ENCODE measurements around the gene PASK. TPM values are rescaled to one million over a fixed set of nuclear protein-coding genes. Genes with fewer than 3 reads are reported as not detected.

Gene PASK
- polyA plus RNA-seq, 1 donor from 2014 or later = 26.0 TPM

DNA sequence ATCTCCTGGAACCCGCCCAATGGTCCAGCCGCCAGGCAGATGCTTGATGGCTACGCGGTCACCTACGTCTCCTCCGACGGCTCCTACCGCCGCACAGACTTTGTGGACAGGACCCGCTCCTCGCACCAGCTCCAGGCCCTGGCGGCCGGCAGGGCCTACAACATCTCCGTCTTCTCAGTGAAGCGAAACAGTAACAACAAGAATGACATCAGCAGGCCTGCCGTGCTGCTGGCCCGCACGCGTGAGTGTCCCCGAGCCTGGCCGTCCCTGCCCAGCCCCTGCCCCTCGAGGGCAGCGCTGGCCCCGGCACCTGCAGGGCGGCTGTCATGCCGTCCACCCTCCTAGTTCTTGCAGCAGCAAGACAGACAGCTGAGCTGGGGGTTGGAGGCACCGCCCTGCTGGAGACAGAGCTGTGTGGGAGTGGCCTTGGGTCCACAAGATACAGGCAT lies 83.9 kb downstream of the PASK start:
- H3K79me2 ChIP-seq (replicated peaks; ENCODE audit: insufficient read depth, low read length) = no peaks in the 10 kb centered on the region
- no peaks in the 10 kb centered on the region for H4K20me1 ChIP-seq (ENCODE audit: insufficient read depth)
- no peak overlapping the region for H3K4me2 ChIP-seq (ENCODE audit: low read length)
- H3K27ac ChIP-seq (ENCODE audit: low read length) = no peak overlapping the region
- H3K9me2 ChIP-seq (ENCODE audit: insufficient read depth, low read length) = no peaks in the 10 kb centered on the region
- H3F3A ChIP-seq (ENCODE audit: insufficient read depth, low read length, poor library complexity, severe bottlenecking) = no peaks in the 10 kb centered on the region
- no peak overlapping the region for H3K4me3 ChIP-seq (ENCODE audit: low read length)
- no peak for TF ChIP-seq EP300 (conservative IDR thresholded peaks at IDR 0.05; ENCODE audit: poor library complexity, severe bottlenecking)
- TF ChIP-seq SMC3 (conservative IDR thresholded peaks at IDR 0.05; ENCODE audit: poor library complexity) = no peak
- no peak for TF ChIP-seq RAD21 (conservative IDR thresholded peaks at IDR 0.05)
- TF ChIP-seq, protein P1, sequence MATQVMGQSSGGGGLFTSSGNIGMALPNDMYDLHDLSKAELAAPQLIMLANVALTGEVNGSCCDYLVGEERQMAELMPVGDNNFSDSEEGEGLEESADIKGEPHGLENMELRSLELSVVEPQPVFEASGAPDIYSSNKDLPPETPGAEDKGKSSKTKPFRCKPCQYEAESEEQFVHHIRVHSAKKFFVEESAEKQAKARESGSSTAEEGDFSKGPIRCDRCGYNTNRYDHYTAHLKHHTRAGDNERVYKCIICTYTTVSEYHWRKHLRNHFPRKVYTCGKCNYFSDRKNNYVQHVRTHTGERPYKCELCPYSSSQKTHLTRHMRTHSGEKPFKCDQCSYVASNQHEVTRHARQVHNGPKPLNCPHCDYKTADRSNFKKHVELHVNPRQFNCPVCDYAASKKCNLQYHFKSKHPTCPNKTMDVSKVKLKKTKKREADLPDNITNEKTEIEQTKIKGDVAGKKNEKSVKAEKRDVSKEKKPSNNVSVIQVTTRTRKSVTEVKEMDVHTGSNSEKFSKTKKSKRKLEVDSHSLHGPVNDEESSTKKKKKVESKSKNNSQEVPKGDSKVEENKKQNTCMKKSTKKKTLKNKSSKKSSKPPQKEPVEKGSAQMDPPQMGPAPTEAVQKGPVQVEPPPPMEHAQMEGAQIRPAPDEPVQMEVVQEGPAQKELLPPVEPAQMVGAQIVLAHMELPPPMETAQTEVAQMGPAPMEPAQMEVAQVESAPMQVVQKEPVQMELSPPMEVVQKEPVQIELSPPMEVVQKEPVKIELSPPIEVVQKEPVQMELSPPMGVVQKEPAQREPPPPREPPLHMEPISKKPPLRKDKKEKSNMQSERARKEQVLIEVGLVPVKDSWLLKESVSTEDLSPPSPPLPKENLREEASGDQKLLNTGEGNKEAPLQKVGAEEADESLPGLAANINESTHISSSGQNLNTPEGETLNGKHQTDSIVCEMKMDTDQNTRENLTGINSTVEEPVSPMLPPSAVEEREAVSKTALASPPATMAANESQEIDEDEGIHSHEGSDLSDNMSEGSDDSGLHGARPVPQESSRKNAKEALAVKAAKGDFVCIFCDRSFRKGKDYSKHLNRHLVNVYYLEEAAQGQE (IDR thresholded peaks at IDR 0.05; ENCODE audit: borderline replicate concordance) = no peak
- no peak for TF ChIP-seq TAF1 (IDR thresholded peaks at IDR 0.05; ENCODE audit: low read depth)
- no peak for TF ChIP-seq MXI1 (conservative IDR thresholded peaks at IDR 0.05; ENCODE audit: poor library complexity, severe bottlenecking)
- H3K9ac ChIP-seq (ENCODE audit: low read length) = no peak overlapping the region
- no peaks in the 10 kb centered on the region for H3K9me3 ChIP-seq (ENCODE audit: low read length)
- no peak overlapping the region for H2AFZ ChIP-seq (ENCODE audit: low read depth, low read length)
- no peaks in the 10 kb centered on the region for H3K27me3 ChIP-seq (ENCODE audit: insufficient read depth, low read depth, low read length)
- H3K36me3 ChIP-seq (ENCODE audit: insufficient read depth, low read length) = no peaks in the 10 kb centered on the region

- Histone ChIP-seq H3K9ac (ENCODE audit: low read length) (no peak overlapping the region), H3K79me2 (replicated peaks; ENCODE audit: insufficient read depth, low read length) (no peaks in the 10 kb centered on the region), H3K36me3 (ENCODE audit: insufficient read depth, low read length) (no peaks in the 10 kb centered on the region), H3F3A (ENCODE audit: insufficient read depth, low read length, poor library complexity, severe bottlenecking) (no peaks in the 10 kb centered on the region), H3K4me2 (ENCODE audit: low read length) (no peak overlapping the region), H2AFZ (ENCODE audit: low read depth, low read length) (no peak overlapping the region), H3K9me3 (ENCODE audit: low read length) (no peaks in the 10 kb centered on the region), H3K27me3 (ENCODE audit: insufficient read depth, low read depth, low read length) (no peaks in the 10 kb centered on the region), H3K9me2 (ENCODE audit: insufficient read depth, low read length) (no peaks in the 10 kb centered on the region), H3K27ac (ENCODE audit: low read length) (no peak overlapping the region), H3K4me3 (ENCODE audit: low read length) (no peak overlapping the region), H4K20me1 (ENCODE audit: insufficient read depth) (no peaks in the 10 kb centered on the region)
- TF ChIP-seq RAD21 (conservative IDR thresholded peaks at IDR 0.05) (no peak), EZH2 (IDR thresholded peaks at IDR 0.05; ENCODE audit: borderline replicate concordance, insufficient read depth, low read length, poor library complexity, severe bottlenecking) (no peak), POLR2AphosphoS5 (IDR thresholded peaks at IDR 0.05) (no peak), MXI1 (conservative IDR thresholded peaks at IDR 0.05; ENCODE audit: poor library complexity, severe bottlenecking) (no peak), SMC3 (conservative IDR thresholded peaks at IDR 0.05; ENCODE audit: poor library complexity) (no peak), EP300 (conservative IDR thresholded peaks at IDR 0.05; ENCODE audit: poor library complexity, severe bottlenecking) (no peak), TAF1 (IDR thresholded peaks at IDR 0.05; ENCODE audit: low read depth) (no peak)
- TF ChIP-seq, protein P1 (IDR thresholded peaks at IDR 0.05; ENCODE audit: borderline replicate concordance) = no peak
- TF ChIP-seq, protein P2, sequence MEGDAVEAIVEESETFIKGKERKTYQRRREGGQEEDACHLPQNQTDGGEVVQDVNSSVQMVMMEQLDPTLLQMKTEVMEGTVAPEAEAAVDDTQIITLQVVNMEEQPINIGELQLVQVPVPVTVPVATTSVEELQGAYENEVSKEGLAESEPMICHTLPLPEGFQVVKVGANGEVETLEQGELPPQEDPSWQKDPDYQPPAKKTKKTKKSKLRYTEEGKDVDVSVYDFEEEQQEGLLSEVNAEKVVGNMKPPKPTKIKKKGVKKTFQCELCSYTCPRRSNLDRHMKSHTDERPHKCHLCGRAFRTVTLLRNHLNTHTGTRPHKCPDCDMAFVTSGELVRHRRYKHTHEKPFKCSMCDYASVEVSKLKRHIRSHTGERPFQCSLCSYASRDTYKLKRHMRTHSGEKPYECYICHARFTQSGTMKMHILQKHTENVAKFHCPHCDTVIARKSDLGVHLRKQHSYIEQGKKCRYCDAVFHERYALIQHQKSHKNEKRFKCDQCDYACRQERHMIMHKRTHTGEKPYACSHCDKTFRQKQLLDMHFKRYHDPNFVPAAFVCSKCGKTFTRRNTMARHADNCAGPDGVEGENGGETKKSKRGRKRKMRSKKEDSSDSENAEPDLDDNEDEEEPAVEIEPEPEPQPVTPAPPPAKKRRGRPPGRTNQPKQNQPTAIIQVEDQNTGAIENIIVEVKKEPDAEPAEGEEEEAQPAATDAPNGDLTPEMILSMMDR (IDR thresholded peaks at IDR 0.05; ENCODE audit: poor library complexity, severe bottlenecking) = no peak
Measured at GRCh38 chr2:241064802-241065354, 84.4 kb downstream of the PASK start.
